ENCODE results near the gene HEMK1.

The HEMK1 gene

DNA sequence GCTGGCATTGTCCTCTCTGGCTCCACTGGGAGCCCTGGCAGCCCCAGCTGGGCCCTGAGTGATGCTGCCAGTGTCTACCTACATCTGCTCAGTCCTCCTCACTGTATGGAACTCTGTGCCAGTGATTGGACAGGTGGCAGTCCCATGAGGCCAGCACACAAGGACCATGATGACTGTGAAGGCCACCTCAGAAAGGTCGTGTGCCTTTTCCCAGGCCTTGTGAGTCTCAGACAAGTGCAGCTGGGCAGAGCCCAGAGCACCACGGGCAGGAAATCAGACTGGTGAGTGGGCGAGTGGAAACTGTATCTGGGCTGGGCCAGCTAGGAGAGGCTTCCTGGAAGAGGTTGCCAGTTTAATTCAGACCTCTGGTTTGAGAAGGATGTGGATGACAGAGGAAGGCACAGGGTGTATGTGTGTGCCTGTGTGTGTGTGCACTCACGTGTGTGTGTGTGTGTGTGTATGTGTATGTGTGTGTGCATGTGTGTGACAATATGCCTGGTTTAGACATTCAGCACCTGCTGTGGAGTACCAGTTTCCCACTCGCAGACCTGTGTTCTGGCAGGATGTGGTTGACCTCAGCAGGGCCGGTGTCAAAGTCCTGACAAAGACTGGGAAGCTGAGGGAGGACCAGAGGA, 54.6 kb downstream of the HEMK1 start:
- H3K36me3 ChIP-seq (ENCODE audit: insufficient read depth) = no peaks in the 10 kb centered on the region
- no peak overlapping the region for H3K4me2 ChIP-seq
- H3K4me3 ChIP-seq (IDR thresholded peaks at IDR 0.05; ENCODE audit: insufficient read depth, low read depth, low read length) = no peak overlapping the region
- no peak overlapping the region for H2AFZ ChIP-seq (ENCODE audit: low read depth)
- no peak overlapping the region for H3K27ac ChIP-seq
- no peaks in the 10 kb centered on the region for H4K20me1 ChIP-seq (ENCODE audit: insufficient read depth)
- H3K9ac ChIP-seq = no peak overlapping the region
- H3K79me2 ChIP-seq (ENCODE audit: insufficient read depth, low read depth) = no peaks in the 10 kb centered on the region
- peaks cover 16% of the 10 kb centered on the region for H3K4me1 ChIP-seq (ENCODE audit: low read depth, poor library complexity, severe bottlenecking)
- H3K27me3 ChIP-seq (ENCODE audit: insufficient read depth, low read depth) = no peaks in the 10 kb centered on the region
- TF ChIP-seq CTCF (conservative IDR thresholded peaks at IDR 0.05; ENCODE audit: low read depth, low read length) = no peak

- H3K36me3 ChIP-seq (ENCODE audit: insufficient read depth) = no peaks in the 10 kb centered on the region
- H3K4me2 ChIP-seq = no peak overlapping the region
These were observed 55.3 kb downstream of the HEMK1 start for GRCh38 chr3:50624634-50625033.

GRCh38 chr3:50625231-50626182, 56.2 kb downstream of the HEMK1 start:
- Histone ChIP-seq H2AFZ (ENCODE audit: low read depth) (no peak overlapping the region), H3K36me3 (ENCODE audit: insufficient read depth) (no peaks in the 10 kb centered on the region), H3K4me3 (IDR thresholded peaks at IDR 0.05; ENCODE audit: insufficient read depth, low read depth, low read length) (no peak overlapping the region), H3K9ac (no peak overlapping the region), H3K27me3 (ENCODE audit: insufficient read depth, low read depth) (no peaks in the 10 kb centered on the region), H3K4me1 (ENCODE audit: low read depth, poor library complexity, severe bottlenecking) (peaks cover 16% of the 10 kb centered on the region), H4K20me1 (ENCODE audit: insufficient read depth) (no peaks in the 10 kb centered on the region), H3K79me2 (ENCODE audit: insufficient read depth, low read depth) (no peaks in the 10 kb centered on the region), H3K27ac (no peak overlapping the region), H3K4me2 (no peak overlapping the region)
- no peak for TF ChIP-seq CTCF (conservative IDR thresholded peaks at IDR 0.05; ENCODE audit: low read depth, low read length)

More at GRCh38 chr3:50624634-50625033, 55.3 kb downstream of the HEMK1 start:
- no peaks in the 10 kb centered on the region for H4K20me1 ChIP-seq (ENCODE audit: insufficient read depth)
- no peak overlapping the region for H3K4me3 ChIP-seq (IDR thresholded peaks at IDR 0.05; ENCODE audit: insufficient read depth, low read depth, low read length)
- no peak overlapping the region for H2AFZ ChIP-seq (ENCODE audit: low read depth)
- no peak for TF ChIP-seq CTCF (conservative IDR thresholded peaks at IDR 0.05; ENCODE audit: low read depth, low read length)
- no peak overlapping the region for H3K27ac ChIP-seq
- no peak overlapping the region for H3K9ac ChIP-seq
- no peaks in the 10 kb centered on the region for H3K79me2 ChIP-seq (ENCODE audit: insufficient read depth, low read depth)
- H3K27me3 ChIP-seq (ENCODE audit: insufficient read depth, low read depth) = no peaks in the 10 kb centered on the region
- H3K4me1 ChIP-seq (ENCODE audit: low read depth, poor library complexity, severe bottlenecking) = peaks cover 16% of the 10 kb centered on the region

GRCh38 chr3:50626401-50626800, 57.1 kb downstream of the HEMK1 start:
- Histone ChIP-seq H3K4me1 (ENCODE audit: low read depth, poor library complexity, severe bottlenecking) (peaks cover 16% of the 10 kb centered on the region), H3K4me2 (no peak overlapping the region), H3K4me3 (IDR thresholded peaks at IDR 0.05; ENCODE audit: insufficient read depth, low read depth, low read length) (no peak overlapping the region), H4K20me1 (ENCODE audit: insufficient read depth) (no peaks in the 10 kb centered on the region), H3K27ac (no peak overlapping the region), H3K79me2 (ENCODE audit: insufficient read depth, low read depth) (no peaks in the 10 kb centered on the region), H2AFZ (ENCODE audit: low read depth) (no peak overlapping the region), H3K36me3 (ENCODE audit: insufficient read depth) (no peaks in the 10 kb centered on the region), H3K27me3 (ENCODE audit: insufficient read depth, low read depth) (no peaks in the 10 kb centered on the region), H3K9ac (no peak overlapping the region)
- no peak for TF ChIP-seq CTCF (conservative IDR thresholded peaks at IDR 0.05; ENCODE audit: low read depth, low read length)

Measured in KMS-11 (cell line).